OCI-LY7 (cell line): Measurements from ENCODE around the gene KCNMA1.

Source experiments
- EZH2phosphoT487 ChIP-seq: fragments of 200-600 bp; sonication (generic); IDR thresholded peaks from 2 replicates; pipeline ENCODE4 v1.6.1; 2018; ENCODE audit warnings: low read depth, borderline replicate concordance, mild to moderate bottlenecking, mixed run types, antibody characterized with exemption, low read length, moderate library complexity, mixed read lengths
- TF ChIP-seq, protein P1 (sequence below): fragments of 200-600 bp; sonication (generic); conservative IDR thresholded peaks from 2 replicates; pipeline ENCODE4 v1.5.1; 2014; ENCODE audit warnings: mild to moderate bottlenecking, antibody characterized with exemption, low read length, moderate library complexity, mixed read lengths

GRCh38 chr10:77228559-77228958 is 409.0 kb downstream of the KCNMA1 start:
- no peak for TF ChIP-seq EZH2phosphoT487
- TF ChIP-seq, protein P1, sequence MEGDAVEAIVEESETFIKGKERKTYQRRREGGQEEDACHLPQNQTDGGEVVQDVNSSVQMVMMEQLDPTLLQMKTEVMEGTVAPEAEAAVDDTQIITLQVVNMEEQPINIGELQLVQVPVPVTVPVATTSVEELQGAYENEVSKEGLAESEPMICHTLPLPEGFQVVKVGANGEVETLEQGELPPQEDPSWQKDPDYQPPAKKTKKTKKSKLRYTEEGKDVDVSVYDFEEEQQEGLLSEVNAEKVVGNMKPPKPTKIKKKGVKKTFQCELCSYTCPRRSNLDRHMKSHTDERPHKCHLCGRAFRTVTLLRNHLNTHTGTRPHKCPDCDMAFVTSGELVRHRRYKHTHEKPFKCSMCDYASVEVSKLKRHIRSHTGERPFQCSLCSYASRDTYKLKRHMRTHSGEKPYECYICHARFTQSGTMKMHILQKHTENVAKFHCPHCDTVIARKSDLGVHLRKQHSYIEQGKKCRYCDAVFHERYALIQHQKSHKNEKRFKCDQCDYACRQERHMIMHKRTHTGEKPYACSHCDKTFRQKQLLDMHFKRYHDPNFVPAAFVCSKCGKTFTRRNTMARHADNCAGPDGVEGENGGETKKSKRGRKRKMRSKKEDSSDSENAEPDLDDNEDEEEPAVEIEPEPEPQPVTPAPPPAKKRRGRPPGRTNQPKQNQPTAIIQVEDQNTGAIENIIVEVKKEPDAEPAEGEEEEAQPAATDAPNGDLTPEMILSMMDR, result no peak
